SK-N-SH (cell line): ENCODE data around the gene C16orf92.

Source experiments
- CHD2 ChIP-seq: fragments of 150-350 bp; IDR thresholded peaks from 2 replicates; pipeline ENCODE4 v1.6.1; 2018; ENCODE audit warnings: low read length; ENCODE audit not compliant: partially characterized antibody
- CTCF ChIP-seq: fragments of 200-600 bp; sonication (generic); IDR thresholded peaks from 2 replicates; pipeline ENCODE4 v1.6.1; 2017; ENCODE audit warnings: antibody characterized with exemption, mild to moderate bottlenecking, moderate library complexity
- EZH2phosphoT487 ChIP-seq: fragments of 200-600 bp; sonication (generic); IDR thresholded peaks from 2 replicates; pipeline ENCODE4 v1.6.1; 2017; ENCODE audit warnings: low read depth, mixed run types, mild to moderate bottlenecking, antibody characterized with exemption, moderate library complexity, borderline replicate concordance
- MEF2A ChIP-seq: IDR thresholded peaks from 2 replicates; pipeline ENCODE4 v1.4.0; 2012; ENCODE audit warnings: low read depth, borderline replicate concordance
- MXI1 ChIP-seq: IDR thresholded peaks from 2 replicates; pipeline ENCODE4 v1.6.1; 2012; ENCODE audit warnings: mild to moderate bottlenecking, low read depth, low read length, improper control_type of control experiment
- POLR2AphosphoS5 ChIP-seq: IDR thresholded peaks from 2 replicates; pipeline ENCODE4 v1.6.1; 2012; ENCODE audit warnings: low read depth, low read length
- USF2 ChIP-seq: fragments of 150-350 bp; IDR thresholded peaks from 2 replicates; pipeline ENCODE4 v1.6.1; 2017; ENCODE audit warnings: antibody characterized with exemption, low read length, low read depth, borderline replicate concordance
- TF ChIP-seq, protein P1 (sequence below): IDR thresholded peaks from 2 replicates; pipeline ENCODE4 v1.4.0; 2012; ENCODE audit warnings: low read depth, borderline replicate concordance

- TF ChIP-seq EZH2phosphoT487 = no peak
- no peak for TF ChIP-seq USF2
- TF ChIP-seq MXI1 = no peak
- no peak for TF ChIP-seq CTCF
- no peak for TF ChIP-seq MEF2A
- no peak for TF ChIP-seq POLR2AphosphoS5
- TF ChIP-seq CHD2 = no peak
- TF ChIP-seq, protein P1, sequence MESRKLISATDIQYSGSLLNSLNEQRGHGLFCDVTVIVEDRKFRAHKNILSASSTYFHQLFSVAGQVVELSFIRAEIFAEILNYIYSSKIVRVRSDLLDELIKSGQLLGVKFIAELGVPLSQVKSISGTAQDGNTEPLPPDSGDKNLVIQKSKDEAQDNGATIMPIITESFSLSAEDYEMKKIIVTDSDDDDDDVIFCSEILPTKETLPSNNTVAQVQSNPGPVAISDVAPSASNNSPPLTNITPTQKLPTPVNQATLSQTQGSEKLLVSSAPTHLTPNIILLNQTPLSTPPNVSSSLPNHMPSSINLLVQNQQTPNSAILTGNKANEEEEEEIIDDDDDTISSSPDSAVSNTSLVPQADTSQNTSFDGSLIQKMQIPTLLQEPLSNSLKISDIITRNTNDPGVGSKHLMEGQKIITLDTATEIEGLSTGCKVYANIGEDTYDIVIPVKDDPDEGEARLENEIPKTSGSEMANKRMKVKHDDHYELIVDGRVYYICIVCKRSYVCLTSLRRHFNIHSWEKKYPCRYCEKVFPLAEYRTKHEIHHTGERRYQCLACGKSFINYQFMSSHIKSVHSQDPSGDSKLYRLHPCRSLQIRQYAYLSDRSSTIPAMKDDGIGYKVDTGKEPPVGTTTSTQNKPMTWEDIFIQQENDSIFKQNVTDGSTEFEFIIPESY = no peak
These were observed 12.8 kb upstream of the C16orf92 start for GRCh38 chr16:30009990-30010843.
